NT2/D1 (cell line): Measurements from ENCODE around the gene PHOSPHO1.

Experiments used
- SUZ12 ChIP-seq: IDR thresholded peaks from 2 replicates; pipeline ENCODE4 v1.6.1; 2011; ENCODE audit not compliant: insufficient read length, insufficient read depth; ENCODE audit errors: extremely low read depth
- YY1 ChIP-seq: IDR thresholded peaks from 2 replicates; pipeline ENCODE4 v1.6.1; 2011; ENCODE audit not compliant: insufficient read length, insufficient read depth

DNA sequence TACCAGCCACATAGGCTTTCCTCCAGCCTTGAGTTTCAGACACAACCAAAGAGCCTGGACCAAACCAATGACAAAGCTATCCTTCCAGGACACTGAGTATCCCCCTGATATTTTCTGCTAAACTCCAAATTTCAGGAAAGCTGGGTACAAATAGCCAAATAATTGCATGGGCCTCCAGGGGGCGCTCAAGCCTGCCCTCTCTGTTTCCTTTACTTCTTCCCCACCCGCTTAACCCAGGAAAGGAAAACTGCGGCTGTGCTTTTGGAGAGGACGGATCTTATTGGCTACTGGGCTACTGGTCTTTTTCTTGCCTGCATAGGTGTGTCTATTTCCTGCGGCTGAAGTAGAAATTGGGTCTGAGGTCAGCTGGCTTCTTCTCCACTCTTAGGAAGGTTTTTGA lies 50.3 kb downstream of the PHOSPHO1 start:
- no peak for TF ChIP-seq YY1
- no peak for TF ChIP-seq SUZ12
